Activated T-cell treated with anti-CD3 and anti-CD28 coated beads, Interleukin-2, amount 50 U/mL, for 72 hours (primary cell): Measurements from ENCODE around the gene ZNF716. TPM values are rescaled to one million over a fixed set of nuclear protein-coding genes. Genes with fewer than 3 reads are reported as not detected.
"Not testable (repeated sequence)": the region's sequence is repeated elsewhere in the genome, so short reads cannot be mapped to it uniquely, and the experiment has no call there.

Experiments
- ATAC-seq, 2 donors: fragments of 150-1000 bp; cut with Tn5 transposase; replicated peaks in 1 of 2; 2 replicates each; pipeline ENCODE4 v1.10.0; 2021; ENCODE audit warnings: moderate library complexity in 2 of 2, mild to moderate bottlenecking in 1 of 2
- DNase-seq, 2 donors: peaks; one replicate each; pipeline ENCODE4 v3.0.0; 2021 to 2022; ENCODE audit warnings: mixed read lengths in 1 of 2
- H3K27ac Mint-ChIP-seq: one replicate; pipeline ENCODE4 v1.8.0; 2022; ENCODE audit warnings: mild to moderate bottlenecking, moderate library complexity, mixed read lengths
- H3K27me3 Mint-ChIP-seq: one replicate; pipeline ENCODE4 v1.8.0; 2022; ENCODE audit warnings: low read depth, mixed read lengths
- H3K36me3 Mint-ChIP-seq, 2 donors: one replicate each; pipeline ENCODE4 v1.8.0; 2022; ENCODE audit warnings: mixed read lengths in 2 of 2, mild to moderate bottlenecking in 1 of 2; ENCODE audit not compliant: insufficient read depth in 2 of 2
- H3K4me1 Mint-ChIP-seq: one replicate; pipeline ENCODE4 v1.8.0; 2022; ENCODE audit warnings: low read depth, mixed read lengths
- H3K4me3 Mint-ChIP-seq, 2 donors: one replicate each; pipeline ENCODE4 v1.8.0; 2022; ENCODE audit warnings: mild to moderate bottlenecking in 2 of 2, mixed read lengths in 2 of 2, moderate library complexity in 2 of 2
- H3K9me3 Mint-ChIP-seq, 2 donors: one replicate each; pipeline ENCODE4 v1.8.0; 2022; ENCODE audit warnings: mixed read lengths in 2 of 2
- total RNA-seq, 2 donors: library from RNA; stranded (reverse); gene quantifications; one replicate each; pipeline ENCODE4 v1.2.3, GENCODE V29; 2022

Gene ZNF716
- total RNA-seq, 2 donors from 2014 or later = not detected

- H3K4me1 Mint-ChIP-seq = no peaks in the 10 kb centered on the region
- H3K36me3 Mint-ChIP-seq = peaks cover 2 to 3% of the 10 kb centered on the region in 2 donors
- no peak overlapping the region for H3K4me3 Mint-ChIP-seq
- no peak for ATAC-seq
- H3K27me3 Mint-ChIP-seq = no peaks in the 10 kb centered on the region
- no peak for DNase-seq
- H3K27ac Mint-ChIP-seq = no peak overlapping the region
- peaks cover 4 to 6% of the 10 kb centered on the region in 2 donors for H3K9me3 Mint-ChIP-seq
Observed at GRCh38 chr7:57437581-57437980, 12.4 kb upstream of the ZNF716 start.

- Mint-ChIP-seq H3K36me3 (peaks cover 2 to 3% of the 10 kb centered on the region in 2 donors), H3K27ac (no peak overlapping the region), H3K4me3 (no peak overlapping the region), H3K27me3 (no peaks in the 10 kb centered on the region), H3K9me3 (peaks cover 4 to 7% of the 10 kb centered on the region in 2 donors), H3K4me1 (no peaks in the 10 kb centered on the region)
- DNase-seq (no peak), ATAC-seq (no peak)
Observed at GRCh38 chr7:57438244-57438643, 11.7 kb upstream of the ZNF716 start.

GRCh38 chr7:57443567-57443966, 6.4 kb upstream of the ZNF716 start:
- ATAC-seq = no peak
- no peak for DNase-seq
- Mint-ChIP-seq H3K27ac (no peak overlapping the region), H3K4me1 (no peaks in the 10 kb centered on the region), H3K9me3 (peaks cover 1 to 13% of the 10 kb centered on the region in 2 donors), H3K27me3 (no peaks in the 10 kb centered on the region), H3K4me3 (no peak overlapping the region), H3K36me3 (peaks cover 2 to 4% of the 10 kb centered on the region in 2 donors)

- not testable (repeated sequence) for ATAC-seq, H3K27me3 Mint-ChIP-seq, H3K4me3 Mint-ChIP-seq, DNase-seq, H3K4me1 Mint-ChIP-seq, H3K27ac Mint-ChIP-seq
- Mint-ChIP-seq H3K36me3 (peaks cover 17 to 30% of the 10 kb centered on the region in 2 donors), H3K9me3 (peaks cover 15 to 20% of the 10 kb centered on the region in 2 donors)
Observed at GRCh38 chr7:57469186-57469828, 19.3 kb downstream of the ZNF716 start.

GRCh38 chr7:57480304-57480703, 30.3 kb downstream of the ZNF716 start:
- not testable (repeated sequence) for H3K4me1 Mint-ChIP-seq, H3K4me3 Mint-ChIP-seq, H3K9me3 Mint-ChIP-seq, H3K27me3 Mint-ChIP-seq, H3K36me3 Mint-ChIP-seq, DNase-seq, H3K27ac Mint-ChIP-seq, ATAC-seq

GRCh38 chr7:57485022-57485421, 35.0 kb downstream of the ZNF716 start:
- H3K27me3 Mint-ChIP-seq, H3K4me1 Mint-ChIP-seq, H3K9me3 Mint-ChIP-seq, H3K4me3 Mint-ChIP-seq, H3K36me3 Mint-ChIP-seq, DNase-seq, H3K27ac Mint-ChIP-seq, ATAC-seq: not testable (repeated sequence)

- ATAC-seq (no peak), DNase-seq (no peak)
- Mint-ChIP-seq H3K27ac (no peak overlapping the region), H3K4me3 (no peak overlapping the region), H3K9me3 (peaks cover 4 to 5% of the 10 kb centered on the region in 2 donors), H3K27me3 (no peaks in the 10 kb centered on the region), H3K4me1 (no peaks in the 10 kb centered on the region), H3K36me3 (peaks cover 5% of the 10 kb centered on the region in 2 donors)
Observed at GRCh38 chr7:57487957-57488356, 38.0 kb downstream of the ZNF716 start.

GRCh38 chr7:57495111-57495510, 45.1 kb downstream of the ZNF716 start:
- not testable (repeated sequence) for H3K9me3 Mint-ChIP-seq, ATAC-seq, H3K4me1 Mint-ChIP-seq

GRCh38 chr7:57496395-57496794, 46.4 kb downstream of the ZNF716 start:
- no peak overlapping the region for H3K4me3 Mint-ChIP-seq
- H3K27ac Mint-ChIP-seq = no peak overlapping the region
- no peaks in the 10 kb centered on the region for H3K27me3 Mint-ChIP-seq
- peaks cover 2 to 4% of the 10 kb centered on the region in 2 donors for H3K9me3 Mint-ChIP-seq
- no peaks in the 10 kb centered on the region for H3K4me1 Mint-ChIP-seq
- no peak for ATAC-seq
- no peaks in the 10 kb centered on the region for H3K36me3 Mint-ChIP-seq
- DNase-seq = no peak

More at GRCh38 chr7:57495111-57495510, 45.1 kb downstream of the ZNF716 start:
- H3K4me3 Mint-ChIP-seq, H3K27me3 Mint-ChIP-seq, DNase-seq, H3K27ac Mint-ChIP-seq, H3K36me3 Mint-ChIP-seq: not testable (repeated sequence)

- DNase-seq (no peak), ATAC-seq (no peak)
- H3K4me1 Mint-ChIP-seq = no peaks in the 10 kb centered on the region
- peaks cover 4 to 7% of the 10 kb centered on the region in 2 donors for H3K9me3 Mint-ChIP-seq
- peaks cover 0 to 2% of the 10 kb centered on the region in 2 donors for H3K36me3 Mint-ChIP-seq
- no peak overlapping the region for H3K4me3 Mint-ChIP-seq
- no peaks in the 10 kb centered on the region for H3K27me3 Mint-ChIP-seq
- no peak overlapping the region for H3K27ac Mint-ChIP-seq
Observed at GRCh38 chr7:57505176-57505575, 55.2 kb downstream of the ZNF716 start.
